ENCODE measurements around the gene PUM2.
A peak's percentile ranks its signal among the peaks of the same experiment; 100 is the strongest.
"Not testable (repeated sequence)": the region's sequence is repeated elsewhere in the genome, so short reads cannot be mapped to it uniquely, and the experiment has no call there.

The PUM2 gene

GRCh38 chr2:20368706-20369105 lies 18.1 kb upstream of the PUM2 start:
- no peak for DNase-seq (ENCODE audit: low spot score)

- DNase-seq (ENCODE audit: low spot score) = not testable (repeated sequence)
These were observed 17.3 kb upstream of the PUM2 start for GRCh38 chr2:20367929-20368328.

GRCh38 chr2:20366672-20367116 lies 16.1 kb upstream of the PUM2 start:
- DNase-seq (ENCODE audit: low spot score) = no peak

GRCh38 chr2:20365249-20365817 lies 14.7 kb upstream of the PUM2 start:
- peak; percentile 16 for DNase-seq (ENCODE audit: low spot score)

GRCh38 chr2:20363578-20363977 lies 12.9 kb upstream of the PUM2 start:
- no peak for DNase-seq (ENCODE audit: low spot score)

GRCh38 chr2:20362701-20363435 lies 12.2 kb upstream of the PUM2 start:
- no peak for DNase-seq (ENCODE audit: low spot score)

- DNase-seq (ENCODE audit: low spot score) = no peak
These were observed 11.2 kb upstream of the PUM2 start for GRCh38 chr2:20361893-20362292.

GRCh38 chr2:20359096-20359495 lies 8.5 kb upstream of the PUM2 start:
- no peak for DNase-seq (ENCODE audit: low spot score)

GRCh38 chr2:20357638-20358389 lies 7.2 kb upstream of the PUM2 start:
- DNase-seq (ENCODE audit: low spot score) = no peak

GRCh38 chr2:20356042-20356441 lies 5.4 kb upstream of the PUM2 start:
- no peak for DNase-seq (ENCODE audit: low spot score)

- DNase-seq (ENCODE audit: low spot score) = no peak
These were observed 4.5 kb upstream of the PUM2 start for GRCh38 chr2:20355131-20355530.

GRCh38 chr2:20353241-20353992 lies 2.8 kb upstream of the PUM2 start:
- no peak for DNase-seq (ENCODE audit: low spot score)

- DNase-seq (ENCODE audit: low spot score) = no peak
These were observed 2.1 kb upstream of the PUM2 start for GRCh38 chr2:20352581-20353216.

GRCh38 chr2:20352230-20352578 lies 1.6 kb upstream of the PUM2 start:
- DNase-seq (ENCODE audit: low spot score) = no peak

GRCh38 chr2:20351555-20352229 lies 1.0 kb upstream of the PUM2 start:
- DNase-seq (ENCODE audit: low spot score) = no peak

- DNase-seq (ENCODE audit: low spot score) = peak; percentile 38
These were observed 467 bp downstream of the PUM2 start for GRCh38 chr2:20350041-20350712.

GRCh38 chr2:20349513-20349921 lies 1.1 kb downstream of the PUM2 start:
- no peak for DNase-seq (ENCODE audit: low spot score)

- DNase-seq (ENCODE audit: low spot score) = no peak
These were observed 2.1 kb downstream of the PUM2 start for GRCh38 chr2:20348542-20348941.

- no peak for DNase-seq (ENCODE audit: low spot score)
These were observed 3.9 kb downstream of the PUM2 start for GRCh38 chr2:20346565-20347381.

- peak; percentile 18 for DNase-seq (ENCODE audit: low spot score)
These were observed 7.5 kb downstream of the PUM2 start for GRCh38 chr2:20343128-20343527.
